Spleen (tissue), 11 donors: ENCODE data around the gene RAB38. TPM values are rescaled to one million over a fixed set of nuclear protein-coding genes. Genes with fewer than 3 reads are reported as not detected.

Experiments used
- DNase-seq: peaks from one replicate; pipeline ENCODE4 v3.0.0-alpha.2; 2020
- H3K27ac ChIP-seq, 8 donors: fragments of 200-600 bp; sonication (generic) in 7 of 8; 1 replicate in 4 of 8; 2 replicates in 4 of 8; pipeline versions ENCODE4 v1.5.0 to v1.8.0; 2016 to 2021; ENCODE audit warnings: inconsistent platforms in 4 of 8, mild to moderate bottlenecking in 4 of 8, moderate library complexity in 1 of 8
- H3K27me3 ChIP-seq, 7 donors: fragments of 200-600 bp; sonication (generic) in 6 of 7; replicated peaks in 1 of 7; 1 replicate in 4 of 7; 2 replicates in 3 of 7; pipeline versions ENCODE4 v1.5.0 to v1.8.0; 2016 to 2021; ENCODE audit warnings: inconsistent platforms in 3 of 7, mild to moderate bottlenecking in 1 of 7
- H3K36me3 ChIP-seq, 6 donors: fragments of 200-600 bp; sonication (generic) in 5 of 6; 1 replicate in 4 of 6; 2 replicates in 2 of 6; pipeline versions ENCODE4 v1.5.0 to v1.8.0; 2016 to 2021; ENCODE audit warnings: inconsistent platforms in 2 of 6
- H3K4me1 ChIP-seq, 6 donors: fragments of 200-600 bp; sonication (generic) in 5 of 6; 1 replicate in 3 of 6; 2 replicates in 3 of 6; pipeline versions ENCODE4 v1.5.0 to v1.8.0; 2016 to 2021; ENCODE audit warnings: inconsistent platforms in 3 of 6
- H3K4me3 ChIP-seq, 8 donors: fragments of 200-600 bp; sonication (generic) in 7 of 8; 1 replicate in 4 of 8; 2 replicates in 4 of 8; pipeline versions ENCODE4 v1.5.0 to v1.8.0; 2016 to 2021; ENCODE audit warnings: inconsistent platforms in 4 of 8, mild to moderate bottlenecking in 4 of 8, moderate library complexity in 2 of 8
- H3K9me3 ChIP-seq, 8 donors: fragments of 200-600 bp; sonication (generic) in 7 of 8; 1 replicate in 4 of 8; 2 replicates in 4 of 8; pipeline versions ENCODE4 v1.5.0 to v1.8.0; 2016 to 2021; ENCODE audit warnings: inconsistent platforms in 4 of 8
- CTCF ChIP-seq, 11 experiments: fragments of 200-600 bp in 7 of 11; fragments of 450-650 bp in 4 of 11; sonication (generic) in 4 of 11; IDR thresholded peaks in 8 of 11; conservative IDR thresholded peaks in 3 of 11; 1 replicate in 7 of 11; 2 replicates in 4 of 11; pipeline versions ENCODE4 v1.4.0 to v1.8.0; 2016 to 2021; ENCODE audit warnings: antibody characterized with exemption in 11 of 11, inconsistent platforms in 4 of 11, mild to moderate bottlenecking in 1 of 11
- POLR2A ChIP-seq, 3 donors: fragments of 450-650 bp; IDR thresholded peaks; one replicate each; pipeline ENCODE4 v1.5.1; 2017; ENCODE audit warnings: antibody characterized with exemption in 3 of 3, mild to moderate bottlenecking in 1 of 3
- POLR2AphosphoS5 ChIP-seq, 3 donors: sonication (generic); formaldehyde crosslinking; IDR thresholded peaks; one replicate each; pipeline ENCODE4 v1.5.1; 2017; ENCODE audit warnings: antibody characterized with exemption in 3 of 3
- WGBS, 5 donors: extraction: QIAGEN DNeasy Blood & Tissue Kit in 3 of 5; methylation state at CpG; one replicate each; pipeline versions ENCODE4 v1.1.5 to v1.1.7; 2013 to 2018; 5-methylcytosine and 5-hydroxymethylcytosine counted together
- intact Hi-C: fragments of 100-400 bp; cut with DNase I; formaldehyde crosslinking; loops from one replicate; pipeline ENCODE4 v1.15.0; 2023; ENCODE audit warnings: low total_unique reads
- polyA plus RNA-seq, 3 donors: library from polyadenylated mRNA; stranded (reverse); fragments of 200-250 nt; gene quantifications; one replicate each; pipeline ENCODE4 v1.2.1, GENCODE V29; 2013
- total RNA-seq, 7 donors: library from RNA; depleted of rRNA in 3 of 7; stranded (reverse); fragments of >200 nt in 3 of 7; fragmentation: NEBNext Ultra II Directional in 4 of 7; extraction: Animal tissue kit (Norgen Biotek cat#: 25700) in 4 of 7; gene quantifications; one replicate each; pipeline versions ENCODE4 v1.1.0 to v1.2.1, GENCODE V29; 2016 to 2021
- donor health status: healthy with polysubstance abuse.
- donor health status: DM: no; HTN: no; CAD: no; lungs with moderate emphysema.
- donor health status: DM: no; HTN: no; CAD: no.
- donor health status: Bipolar disorder and iron deficiency.
- donor health status: healthy.
- donor health status: DM: no; HTN: no; CAD: no.
- donor health status: DM: yes; HTN: yes; CAD: no.

Gene RAB38
- total and polyA plus RNA-seq, 10 donors = 0.73 to 3.5 (median 1.6) TPM

- intact Hi-C loops = no loop called here
- WGBS, 5 donors = 64 to 89% (median 86%) methylated on average over 3 of the region's 3 CpGs
- Histone ChIP-seq H3K4me3 (no peak overlapping the region), H3K4me1 (peaks cover 0 to 22% (median 16%) of the 10 kb centered on the region in 6 donors), H3K27me3 (peaks cover 0 to 14% (median 0%) of the 10 kb centered on the region in 7 donors), H3K27ac (no peak overlapping the region), H3K9me3 (no peaks in the 10 kb centered on the region), H3K36me3 (no peaks in the 10 kb centered on the region)
- no peak for DNase-seq
- TF ChIP-seq POLR2A (IDR thresholded peaks at IDR 0.05) = no peak
- no peak for TF ChIP-seq POLR2AphosphoS5 (IDR thresholded peaks at IDR 0.05)
- TF ChIP-seq CTCF (IDR thresholded peaks at IDR 0.05 in 8 of 11, conservative IDR thresholded peaks at IDR 0.05 in 3 of 11) = no peak
Measured at GRCh38 chr11:88173956-88174355, 1.3 kb downstream of the RAB38 start.

DNA sequence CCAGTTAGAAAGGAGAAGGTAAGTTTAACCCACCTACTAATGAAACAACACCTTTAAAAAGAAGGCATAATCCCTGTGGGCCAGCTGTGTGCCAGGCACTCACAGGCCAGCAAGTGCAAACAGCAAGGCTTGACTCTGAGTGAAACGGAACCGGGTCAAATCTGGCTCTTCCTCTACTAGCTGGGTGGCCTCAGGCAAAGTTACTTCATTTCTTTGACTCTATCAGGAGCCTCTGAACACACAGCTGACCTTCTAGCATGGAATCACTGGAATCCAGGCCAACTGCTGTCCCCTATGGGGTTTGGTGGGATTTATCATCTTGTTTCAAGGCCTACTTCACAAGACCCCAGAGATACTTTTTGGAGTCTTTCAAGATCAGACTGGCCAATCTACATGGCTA is 3.3 kb downstream of the RAB38 start:
- no peak for TF ChIP-seq POLR2AphosphoS5 (IDR thresholded peaks at IDR 0.05)
- TF ChIP-seq POLR2A (IDR thresholded peaks at IDR 0.05) = no peak
- no peak for TF ChIP-seq CTCF (IDR thresholded peaks at IDR 0.05 in 8 of 11, conservative IDR thresholded peaks at IDR 0.05 in 3 of 11)
- Histone ChIP-seq H3K9me3 (no peaks in the 10 kb centered on the region), H3K27ac (no peak overlapping the region), H3K27me3 (peaks cover 0 to 14% (median 0%) of the 10 kb centered on the region in 7 donors), H3K36me3 (no peaks in the 10 kb centered on the region), H3K4me1 (peaks cover 0 to 22% (median 16%) of the 10 kb centered on the region in 6 donors), H3K4me3 (no peak overlapping the region)
- no peak for DNase-seq
- 41 to 100% (median 65%) methylated on average over 2 of the region's 2 CpGs for WGBS, 5 donors
- intact Hi-C loops = no loop called here

- Histone ChIP-seq H3K4me3 (no peak overlapping the region), H3K4me1 (peaks cover 0 to 20% (median 16%) of the 10 kb centered on the region in 6 donors), H3K36me3 (no peaks in the 10 kb centered on the region), H3K27me3 (peaks cover 0 to 12% (median 0%) of the 10 kb centered on the region in 7 donors), H3K27ac (no peak overlapping the region), H3K9me3 (no peaks in the 10 kb centered on the region)
- DNase-seq = no peak
- WGBS, 5 donors = 80 to 92% (median 88%) methylated on average over 2 of the region's 2 CpGs
- TF ChIP-seq POLR2AphosphoS5 (IDR thresholded peaks at IDR 0.05) = no peak
- no peak for TF ChIP-seq POLR2A (IDR thresholded peaks at IDR 0.05)
- no peak for TF ChIP-seq CTCF (IDR thresholded peaks at IDR 0.05 in 8 of 11, conservative IDR thresholded peaks at IDR 0.05 in 3 of 11)
- intact Hi-C loops = no loop called here
Measured at GRCh38 chr11:88170673-88171072, 4.6 kb downstream of the RAB38 start.

DNA sequence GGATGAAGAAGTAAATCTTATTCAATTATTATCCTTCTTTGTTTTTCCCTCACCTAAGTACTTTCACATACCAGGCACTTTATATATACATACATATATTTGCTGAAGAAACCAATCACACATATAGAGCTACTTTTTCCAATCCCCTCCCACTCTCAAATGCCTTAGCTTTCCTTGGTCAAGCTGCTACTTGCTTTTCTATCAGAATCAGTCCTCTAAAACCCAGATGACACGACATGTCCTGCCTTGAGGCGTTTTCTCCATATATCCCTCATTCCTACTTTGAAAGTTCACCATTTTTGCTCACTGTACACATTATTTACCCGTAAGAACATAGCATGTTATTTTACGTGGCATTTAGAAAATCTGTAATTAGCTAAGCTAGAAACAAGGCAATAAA is 5.4 kb downstream of the RAB38 start:
- 87 to 94% (median 92%) methylated on average over 4 of the region's 4 CpGs for WGBS, 5 donors
- intact Hi-C loops = no loop called here
- TF ChIP-seq CTCF (IDR thresholded peaks at IDR 0.05 in 8 of 11, conservative IDR thresholded peaks at IDR 0.05 in 3 of 11) = no peak
- Histone ChIP-seq H3K4me3 (no peak overlapping the region), H3K27ac (no peak overlapping the region), H3K36me3 (no peaks in the 10 kb centered on the region), H3K27me3 (peaks cover 0 to 4% (median 0%) of the 10 kb centered on the region in 7 donors), H3K4me1 (peaks cover 0 to 12% (median 10%) of the 10 kb centered on the region in 6 donors), H3K9me3 (no peaks in the 10 kb centered on the region)
- no peak for DNase-seq
